NCI-H345 treated with DMSO at 0.1 percent for 48 hours (cell line): Measurements from ENCODE around the gene PPP1R18.

Experiments
- DNase-seq: peaks from one replicate; lab custom pipeline; 2025; ENCODE audit not compliant: unreplicated experiment; lab: John Stamatoyannopoulos, UW

Gene PPP1R18

DNA sequence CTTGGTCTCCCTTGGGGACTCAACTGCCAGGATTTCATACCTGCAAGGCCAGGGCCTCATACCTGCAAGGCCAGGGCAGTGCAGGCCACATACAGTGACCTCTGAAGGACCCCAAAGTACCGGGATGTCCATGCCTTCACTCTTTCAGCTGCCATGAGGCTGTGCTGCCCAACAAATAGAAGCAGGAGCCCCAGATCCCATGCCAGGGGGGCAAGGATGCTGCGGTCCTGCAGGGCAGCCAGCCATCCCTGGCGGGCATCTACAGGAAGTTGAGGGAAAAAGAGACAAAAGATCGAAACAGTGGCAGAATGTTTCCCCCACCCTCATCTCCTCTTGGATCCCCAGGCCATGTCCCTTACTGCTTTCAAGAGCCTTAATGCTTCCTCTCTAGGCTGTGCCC, 3.5 kb upstream of the PPP1R18 start:
- no peak for DNase-seq

DNA sequence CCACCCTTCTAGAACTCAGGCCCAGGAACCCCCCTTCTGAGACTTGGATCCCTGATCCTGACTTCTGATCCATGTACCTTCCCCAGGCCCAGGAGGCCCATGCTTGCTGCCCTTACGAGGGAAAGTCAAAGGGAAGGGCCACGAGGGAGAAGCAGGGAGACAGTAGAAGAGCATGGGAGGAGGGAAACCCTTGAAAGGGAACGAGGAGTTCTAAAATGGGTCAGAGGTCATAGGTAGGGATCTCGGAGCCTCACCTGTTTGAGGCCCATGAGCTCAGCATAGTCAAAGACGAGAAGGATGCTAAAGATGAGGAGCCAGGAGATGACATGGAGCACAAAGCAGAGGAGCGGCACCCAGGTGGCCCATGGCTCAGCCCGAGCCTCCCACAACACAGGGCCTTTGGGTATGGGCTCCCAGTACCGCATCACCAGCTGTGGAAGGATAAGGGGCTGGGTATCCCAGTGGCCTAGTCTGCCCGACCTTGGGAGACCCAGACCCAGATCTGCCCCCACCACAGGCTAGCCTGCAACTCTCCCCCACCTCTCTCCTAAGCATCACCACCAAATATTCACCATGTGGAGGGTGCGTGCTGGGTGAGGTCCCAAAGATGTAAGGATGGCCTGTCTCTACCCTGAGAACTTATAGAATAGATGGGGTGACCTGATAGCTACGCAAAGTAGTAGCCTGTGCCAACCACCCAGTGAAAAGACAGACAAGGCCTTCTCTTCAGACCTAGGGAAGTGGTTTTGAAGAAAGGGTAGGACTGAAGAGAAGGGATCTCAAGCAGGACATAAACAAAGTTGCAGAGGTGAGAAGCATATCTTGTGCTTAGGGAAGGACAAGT, 2.8 kb upstream of the PPP1R18 start:
- DNase-seq: no peak

DNA sequence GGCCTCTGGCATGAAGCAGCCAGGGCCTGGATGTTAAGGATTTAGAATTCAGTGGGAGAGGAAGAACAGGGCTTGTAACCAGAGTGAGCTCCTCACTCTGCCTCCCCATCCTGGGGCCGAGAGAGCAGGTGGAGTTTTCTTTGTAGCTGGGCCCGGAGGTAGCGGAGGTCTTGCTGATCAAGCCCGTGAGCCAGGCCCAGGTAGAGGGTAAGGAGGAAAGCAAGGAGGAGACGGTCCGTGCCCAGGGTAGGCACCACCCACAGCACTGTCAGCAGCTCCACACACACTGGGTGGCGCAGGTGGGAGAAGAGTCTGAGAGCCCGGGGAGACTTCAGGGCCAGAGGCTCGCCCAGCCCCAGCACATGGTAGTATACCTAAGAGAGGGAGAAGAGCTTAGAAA, 2.1 kb upstream of the PPP1R18 start:
- no peak for DNase-seq

DNA sequence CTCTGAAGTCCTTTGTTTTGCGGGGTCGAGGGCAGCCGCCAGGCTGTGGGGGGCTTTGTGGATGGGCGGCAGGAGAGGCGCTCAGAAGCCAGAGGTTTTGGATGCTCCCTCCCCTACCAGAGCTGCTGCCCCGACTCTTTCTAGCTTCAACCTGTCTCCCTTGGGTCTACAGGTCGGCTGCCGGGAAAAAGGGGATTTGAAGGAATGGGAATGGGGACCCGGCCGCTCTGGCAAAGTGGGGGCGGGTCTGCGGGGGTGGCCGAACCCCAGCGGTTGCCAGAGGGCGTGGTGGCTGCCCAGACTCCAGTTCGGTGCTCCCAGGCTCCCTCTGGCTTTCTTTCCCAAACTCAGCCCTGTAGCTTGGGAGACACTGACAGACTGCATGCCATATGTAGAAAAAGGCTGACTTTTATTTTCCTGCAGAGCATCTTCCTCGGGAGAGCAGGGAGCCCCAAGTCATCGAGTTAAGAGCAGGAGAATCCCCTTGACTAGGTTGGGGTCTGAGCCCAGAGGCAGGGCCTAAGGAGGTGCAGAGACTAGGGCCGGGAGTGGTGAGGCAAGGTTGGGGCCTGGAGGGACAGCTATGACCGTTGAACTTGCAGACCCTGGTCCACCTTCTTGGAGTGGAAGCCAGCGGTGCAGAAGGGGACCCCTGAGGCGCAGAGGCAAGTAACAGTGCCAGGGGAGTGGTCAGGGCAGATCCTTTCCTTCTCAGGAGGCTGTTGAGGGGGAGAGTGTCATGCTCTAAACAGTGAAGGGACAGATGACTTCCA, 1.4 kb upstream of the PPP1R18 start:
- DNase-seq: no peak

DNA sequence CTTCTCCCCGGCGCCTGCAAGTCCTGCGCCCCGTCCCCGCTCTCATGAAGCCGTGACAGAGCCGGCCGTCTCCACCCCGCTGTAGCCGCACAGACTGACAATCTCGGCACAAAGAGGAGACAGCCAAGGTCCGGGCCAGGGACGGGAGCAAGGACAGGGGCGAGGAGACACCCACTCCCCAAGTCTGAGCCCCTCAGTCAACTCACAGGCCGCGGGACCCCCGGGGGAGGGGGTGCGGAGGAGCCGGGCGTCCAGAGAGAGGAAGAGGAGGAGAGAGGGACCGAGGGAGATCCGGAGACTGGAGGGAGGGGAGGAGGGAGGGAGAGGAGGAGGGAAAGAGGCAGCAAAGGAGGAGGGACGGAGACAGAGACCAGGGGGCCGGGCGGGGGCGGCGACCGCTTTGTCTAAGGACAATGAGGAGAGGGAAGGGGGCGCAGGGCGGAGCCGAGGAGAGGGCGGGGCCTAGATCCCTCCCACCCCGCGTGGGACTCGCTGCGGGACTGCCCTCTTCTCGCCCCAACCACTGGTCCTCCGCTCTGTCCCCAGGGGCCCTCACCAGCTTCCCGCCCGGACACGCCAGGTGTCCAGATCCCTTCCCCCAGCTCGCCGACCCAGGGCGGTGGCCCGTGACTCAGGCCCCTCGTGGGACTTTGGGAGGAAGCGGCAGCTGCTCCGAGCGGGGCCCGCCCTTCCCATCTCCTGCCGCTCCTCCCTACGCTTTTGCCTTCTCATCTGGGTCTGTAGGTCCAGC, 638 bp upstream of the PPP1R18 start:
- DNase-seq: peak; percentile 76

DNA sequence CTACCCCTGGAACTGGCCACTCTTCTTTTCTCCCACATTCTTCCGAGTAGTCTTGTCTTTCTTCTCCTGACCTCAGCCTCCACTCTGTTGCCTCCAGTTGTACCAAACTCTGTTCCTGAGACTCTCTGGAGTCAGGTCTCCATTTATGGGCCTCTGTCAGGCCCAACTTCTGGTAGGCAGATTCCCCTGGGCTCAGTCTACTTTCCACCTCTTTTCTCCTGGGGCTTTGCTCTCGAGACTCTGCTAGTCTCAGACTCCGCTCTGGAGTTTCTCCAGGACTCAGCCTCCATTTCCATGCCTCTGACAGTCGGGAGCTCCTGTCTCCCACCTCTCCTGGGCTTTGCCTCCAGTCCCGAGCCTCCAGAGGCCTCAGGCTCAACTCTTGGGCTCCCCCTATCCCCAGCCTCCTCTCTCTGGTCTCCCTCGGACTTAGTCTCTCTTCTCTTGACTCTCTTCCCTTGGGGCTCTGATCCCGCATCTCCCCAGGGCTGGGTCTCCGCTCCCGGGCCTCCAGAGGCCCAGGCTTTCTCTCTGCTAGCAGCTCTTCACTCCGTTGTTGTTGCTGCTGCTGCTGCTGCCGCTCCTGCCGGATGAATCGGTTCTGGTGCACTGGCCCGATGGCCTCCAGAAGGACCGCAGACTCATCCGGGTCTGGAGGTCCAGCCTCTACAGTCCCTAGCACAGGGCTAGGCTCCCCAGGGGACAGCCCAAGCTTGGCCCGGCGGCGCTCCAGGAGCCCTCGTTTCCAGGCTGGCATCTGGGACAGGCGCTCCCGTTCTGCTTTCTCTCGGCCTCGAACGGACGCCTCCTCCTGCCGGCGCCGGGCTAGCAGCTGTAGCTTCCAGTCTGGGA, 1.1 kb downstream of the PPP1R18 start:
- DNase-seq: no peak

DNA sequence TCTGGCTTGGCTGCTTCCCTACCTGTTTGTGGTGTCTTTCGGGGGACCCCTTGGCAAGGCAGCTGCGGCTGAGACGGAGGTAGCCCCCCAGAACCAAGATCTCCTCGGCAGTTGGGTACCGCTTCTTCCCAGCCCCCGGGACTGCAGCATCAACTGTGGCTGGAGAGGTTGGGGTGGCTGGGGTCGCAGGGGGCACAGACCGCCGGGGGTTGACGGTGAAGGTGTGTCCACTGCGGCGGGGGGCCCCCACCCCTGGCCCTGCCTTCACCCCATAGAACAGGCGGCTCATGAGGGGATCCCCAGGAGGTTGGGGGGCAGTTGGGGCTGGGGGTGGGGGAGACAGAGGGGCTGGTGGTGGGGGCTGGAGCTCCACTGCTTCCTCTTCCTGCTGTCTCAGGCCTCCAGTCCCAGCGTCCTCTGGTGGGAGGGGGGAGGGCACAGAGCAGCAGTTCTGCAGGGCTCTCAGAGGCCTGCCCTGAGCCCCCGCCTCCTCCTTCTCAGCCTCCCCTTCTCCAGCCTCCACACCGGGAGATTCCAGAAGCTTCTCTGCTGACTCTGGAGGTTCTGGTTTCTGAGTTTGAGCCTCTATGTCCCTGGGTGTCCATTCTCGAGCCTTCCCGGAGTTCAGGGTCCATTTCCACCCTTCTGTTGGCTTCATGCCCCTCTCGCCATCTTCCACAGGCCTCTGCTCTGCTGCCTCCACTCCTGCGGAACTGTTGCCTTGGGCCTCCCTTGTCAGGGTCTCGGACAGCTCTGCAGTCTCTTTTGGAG, 1.9 kb downstream of the PPP1R18 start:
- no peak for DNase-seq

DNA sequence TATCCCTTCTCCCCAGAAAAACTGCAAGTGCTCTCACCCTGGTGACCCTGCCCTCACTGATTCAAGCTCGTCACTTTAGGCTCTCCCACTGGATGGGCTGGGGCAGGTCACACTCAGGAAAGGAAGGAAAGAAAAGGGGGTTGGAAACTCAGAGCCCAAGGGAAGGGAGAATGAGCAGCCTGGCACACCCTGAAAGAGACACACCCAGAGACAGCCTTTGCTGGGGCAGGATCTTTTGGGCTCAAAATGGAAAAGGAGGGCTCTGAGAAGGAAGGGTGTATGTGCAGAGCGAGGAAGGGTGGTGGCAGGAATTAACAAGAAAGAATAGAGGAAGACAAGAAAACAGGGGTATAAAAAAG, 2.5 kb downstream of the PPP1R18 start:
- no peak for DNase-seq

DNA sequence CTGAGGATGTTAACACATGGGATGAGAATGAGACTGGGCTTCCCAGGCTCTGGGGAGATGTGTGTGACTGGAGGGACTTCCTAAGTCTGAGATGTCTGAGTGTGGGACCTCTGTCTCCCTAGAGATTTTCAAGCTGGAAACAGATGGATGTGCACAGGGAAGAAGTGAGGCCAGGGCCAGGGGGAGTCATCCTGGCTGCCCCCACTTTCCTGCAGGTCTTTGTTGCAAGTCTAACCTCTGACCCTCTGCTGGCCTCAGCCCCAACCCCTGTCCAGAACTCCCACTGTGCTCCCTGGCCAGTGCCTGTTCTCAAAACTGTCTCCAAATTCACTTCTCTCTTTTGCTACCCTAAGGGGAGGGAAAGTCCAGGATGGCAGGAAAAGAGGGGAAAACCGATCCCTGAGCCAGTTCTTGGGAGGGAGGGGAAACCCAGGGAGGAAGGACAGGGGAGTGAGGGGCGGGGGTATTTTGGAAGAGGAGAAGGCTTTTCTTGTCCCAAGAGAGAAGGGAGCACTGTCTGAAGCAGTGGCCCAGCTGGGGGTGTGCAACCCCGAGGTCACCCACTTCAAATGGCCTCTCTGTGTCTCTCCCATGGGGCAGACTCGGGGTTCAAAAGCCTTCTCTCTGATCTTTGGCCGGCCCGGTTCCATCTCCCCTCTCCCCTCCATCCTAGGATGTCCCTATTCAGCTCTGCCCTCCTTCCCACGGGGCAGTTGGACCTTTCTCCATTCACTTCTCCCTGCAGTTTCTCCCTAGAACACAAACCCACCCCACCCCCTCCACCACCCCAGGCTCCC, 3.1 kb downstream of the PPP1R18 start:
- no peak for DNase-seq

DNA sequence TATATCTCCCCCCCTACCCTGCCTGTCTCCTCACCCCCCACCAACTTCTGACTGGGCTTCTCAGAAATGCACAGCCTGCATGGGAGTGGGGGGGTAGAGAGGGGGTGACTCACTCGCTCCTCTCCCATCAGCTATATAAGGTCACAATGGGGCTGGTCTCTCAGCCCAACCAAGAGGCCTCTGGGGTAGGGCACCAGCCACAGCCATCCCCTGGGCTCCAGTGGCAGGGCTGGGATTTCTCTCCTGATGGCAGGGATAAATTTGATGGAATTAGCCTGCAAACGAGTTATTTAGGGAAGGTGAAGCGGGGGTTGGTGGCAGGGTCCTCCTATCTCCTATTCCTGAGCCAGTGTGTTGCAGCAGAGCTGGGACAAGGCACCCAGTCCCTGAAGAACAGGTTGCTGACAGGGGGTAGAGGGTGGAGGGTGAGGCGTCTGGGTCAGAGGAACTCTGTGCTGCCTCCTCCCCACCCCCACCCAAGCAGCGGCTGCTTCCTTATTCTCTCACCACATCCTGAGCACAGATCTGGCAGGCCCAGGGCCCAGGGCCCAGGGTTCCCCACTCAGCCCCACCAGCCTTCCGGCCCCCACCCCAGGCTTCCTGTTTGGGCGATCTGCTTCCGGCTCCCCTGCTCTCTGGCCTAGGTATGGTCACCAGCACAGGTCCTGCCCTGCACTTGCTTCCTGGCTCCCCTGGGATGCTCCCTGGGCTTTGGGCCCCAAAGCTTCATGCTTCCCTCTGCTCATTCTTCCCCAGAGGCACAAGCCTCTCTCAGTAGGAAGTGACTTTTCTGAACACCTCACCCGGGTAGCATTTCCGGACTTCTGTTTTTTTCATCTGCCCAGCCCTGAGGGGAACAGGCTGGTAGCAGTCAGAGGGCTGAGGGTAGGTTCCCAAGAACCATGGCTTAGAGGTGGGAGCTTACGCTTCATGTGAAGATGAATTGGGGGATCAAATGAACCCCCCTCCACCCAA, 4.0 kb downstream of the PPP1R18 start:
- no peak for DNase-seq

DNA sequence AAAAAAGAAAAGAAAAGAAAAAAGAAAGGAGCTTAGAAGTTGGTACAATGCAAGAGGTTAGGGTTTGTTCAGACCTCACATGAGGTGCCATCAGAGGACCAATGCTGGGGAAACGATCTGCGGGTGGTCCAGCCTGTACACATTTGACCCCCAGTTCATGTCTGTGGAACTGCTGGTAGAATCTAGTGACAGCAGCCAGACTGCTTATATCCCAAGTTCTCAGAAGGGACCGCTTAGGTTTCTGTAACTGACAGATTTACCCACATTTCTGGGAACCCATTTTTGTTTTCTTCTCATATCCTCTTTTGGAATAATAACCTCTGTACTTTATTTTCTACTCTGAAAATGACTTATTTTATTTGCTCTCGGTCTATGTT, 4.7 kb downstream of the PPP1R18 start:
- no peak for DNase-seq

DNA sequence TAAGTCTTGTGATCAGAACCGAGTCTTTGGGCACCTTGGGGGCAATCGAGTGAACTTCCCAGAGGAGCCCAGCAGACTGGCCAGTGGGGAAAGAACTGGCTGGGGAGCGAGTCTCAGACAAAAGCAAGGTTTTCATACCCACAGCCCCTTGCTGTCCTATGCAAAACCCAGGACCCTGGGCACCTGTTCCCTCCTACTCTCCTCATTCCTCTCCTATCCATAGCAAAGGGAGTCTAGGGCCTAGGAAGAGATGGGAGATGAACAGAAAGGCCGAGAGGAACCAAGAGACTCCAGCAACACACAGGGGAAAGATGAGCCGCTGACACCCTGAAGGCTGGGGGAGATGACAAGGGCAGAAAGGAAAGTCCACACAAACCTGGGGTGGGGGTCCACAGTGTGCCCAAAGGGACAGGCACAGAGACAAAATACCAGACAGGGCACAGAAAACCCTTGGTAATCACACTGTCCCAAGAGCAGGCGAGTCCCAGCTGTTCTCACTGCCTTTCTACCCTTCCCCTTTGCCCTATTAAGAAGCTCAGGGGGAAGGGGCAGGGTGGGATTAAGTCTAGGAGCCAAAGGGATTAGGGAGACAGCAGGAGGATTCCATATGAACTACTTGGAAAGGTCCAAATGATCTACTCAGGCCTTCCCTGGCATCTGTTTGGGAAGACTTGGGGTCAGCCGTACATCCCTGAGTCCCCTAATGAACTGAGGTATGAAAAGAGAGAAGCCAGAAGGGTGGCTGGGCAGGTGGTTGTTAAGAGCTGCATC, 6.5 kb downstream of the PPP1R18 start:
- DNase-seq: no peak

DNA sequence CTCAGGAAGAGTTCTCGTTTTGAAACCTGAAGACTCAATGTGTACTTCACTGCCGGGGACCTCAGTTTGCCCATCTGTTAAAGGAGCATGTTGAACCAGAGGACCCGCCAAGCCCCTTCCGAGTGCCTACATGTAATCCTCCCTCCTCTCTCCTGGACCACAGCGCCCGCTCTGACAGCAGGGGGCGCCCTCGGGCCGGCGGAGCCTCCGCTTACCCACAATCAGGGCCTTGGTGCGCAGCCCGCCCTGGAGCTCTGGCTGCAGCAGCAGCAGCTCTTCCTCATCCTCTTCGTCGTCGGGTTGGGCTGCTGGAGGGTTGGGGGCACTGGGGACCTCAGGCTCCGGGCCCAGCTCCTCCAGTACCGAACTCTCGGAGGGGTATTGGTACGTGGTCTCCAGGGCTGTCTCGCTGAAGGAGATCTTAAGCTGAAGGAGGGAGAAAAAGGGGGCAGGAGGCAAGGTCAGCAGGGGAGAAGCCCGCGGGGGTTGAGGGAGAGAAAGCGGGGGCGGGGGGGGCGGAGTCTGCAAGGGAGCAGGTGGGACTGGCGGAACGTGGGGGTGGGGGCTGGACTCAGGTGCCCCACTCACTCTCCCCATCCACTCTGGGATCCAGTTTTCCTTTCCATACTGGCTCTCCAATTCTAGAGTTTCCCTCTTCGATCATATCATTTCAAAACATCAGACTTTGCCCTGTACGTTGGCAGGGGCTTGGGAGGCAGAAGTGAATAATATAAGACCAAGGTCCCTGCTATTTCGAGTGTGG, 7.3 kb downstream of the PPP1R18 start:
- DNase-seq: no peak

DNA sequence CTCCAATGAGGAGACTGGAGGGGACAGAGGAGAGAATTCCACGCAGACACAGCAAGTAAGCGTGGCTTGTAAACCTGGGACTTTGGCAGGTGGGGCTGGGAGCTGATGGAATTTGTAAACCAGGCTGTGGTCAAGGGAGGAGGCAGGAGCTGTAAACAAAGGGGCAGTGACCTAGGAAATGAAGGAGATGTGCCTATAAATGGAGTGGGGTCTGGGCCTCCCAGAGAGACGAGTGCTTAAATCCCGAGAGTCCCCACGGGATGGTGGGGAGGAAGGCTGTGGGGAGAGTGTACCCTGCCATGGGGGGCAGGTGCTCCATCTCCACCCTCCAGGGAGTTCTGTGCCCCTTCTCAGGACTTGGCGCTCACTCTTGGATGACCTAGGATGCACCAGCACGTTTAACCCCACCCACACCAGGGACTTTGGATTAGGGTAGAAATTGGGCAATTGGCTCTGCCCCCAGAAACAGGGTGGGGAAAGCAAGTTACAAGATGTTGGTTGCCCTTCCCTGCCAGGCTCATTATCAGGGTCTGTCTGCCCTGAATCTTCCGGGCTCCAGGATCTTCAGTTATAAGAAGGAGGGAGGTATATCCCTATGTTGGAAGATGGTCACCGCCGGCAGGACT, 9.7 kb downstream of the PPP1R18 start:
- no peak for DNase-seq

DNA sequence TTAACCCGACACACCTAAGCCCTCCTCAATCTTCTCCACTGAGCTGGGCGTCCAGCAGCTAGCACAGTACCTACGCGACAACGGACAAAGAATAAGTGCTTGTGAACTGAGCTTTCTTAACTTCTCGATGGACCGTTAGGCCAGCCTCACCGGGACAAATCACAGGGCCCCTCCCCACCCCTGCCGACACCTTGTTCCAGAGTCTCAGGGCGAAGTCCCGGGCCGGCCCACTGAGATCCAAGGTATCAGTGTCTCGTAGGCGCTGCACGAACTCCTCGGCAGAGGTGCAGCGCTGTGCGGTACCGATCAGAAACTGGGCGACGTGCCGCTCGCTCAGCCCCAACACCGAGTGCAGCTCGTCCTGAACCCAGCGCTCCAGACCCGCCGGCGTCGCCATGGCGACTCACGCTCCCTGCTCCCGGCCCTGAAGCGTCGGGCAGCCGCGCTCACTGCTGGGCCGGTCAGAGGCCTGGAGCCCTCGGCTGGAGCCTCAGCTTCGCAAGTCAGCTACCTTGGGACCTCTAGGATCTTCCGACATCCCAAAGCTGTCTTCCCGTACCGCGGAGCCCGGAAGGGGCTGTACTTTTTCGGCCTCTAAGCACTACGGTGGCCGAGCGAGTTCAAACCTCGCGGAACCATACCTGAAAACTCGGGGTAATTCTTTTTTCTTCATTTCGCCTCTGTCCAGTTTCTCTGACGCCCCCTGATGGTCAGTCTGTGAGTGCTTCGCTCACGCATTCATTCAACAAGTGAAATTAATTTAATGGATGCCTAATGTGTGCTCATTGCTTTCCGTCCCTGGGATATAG, 13.8 kb downstream of the PPP1R18 start, which contains the start of gene DHX16:
DHX16 (minus strand) TSS at position 562 of the 809 bp plus-strand sequence; CDS start at position 397, 165 bp downstream.
- DNase-seq: peak; percentile 94
